ENCODE data around the gene HMCN2.

HMCN2 gene

GRCh38 chr9:130265431-130266235 lies at the start of gene HMCN2:
Gene HMCN2, plus strand, starts transcription at chr9:130265760. Its CDS starts 119 bp downstream, at chr9:130265879.
- Histone ChIP-seq H3K4me1 (ENCODE audit: control insufficient read depth, insufficient read depth, low read length) (peaks cover 33% of the 10 kb centered on the region), H3K27me3 (ENCODE audit: control insufficient read depth in 1 of 2, insufficient read depth in 2 of 2, low read length in 2 of 2) (peaks cover 0 to 7% of the 10 kb centered on the region in 2 donors), H3K9ac (ENCODE audit: low read length in 2 of 2) (peak within 1 kb of the TSS; percentile 26 to 29), H3K27ac (ENCODE audit: low read length) (peak within 1 kb of the TSS; percentile 37), H3K36me3 (ENCODE audit: control insufficient read depth in 2 of 2, insufficient read depth in 2 of 2, low read length in 2 of 2) (no peaks in the 10 kb centered on the region), H3K9me3 (ENCODE audit: control insufficient read depth in 2 of 2, low read length in 2 of 2) (no peaks in the 10 kb centered on the region), H3K4me3 (ENCODE audit: low read length in 2 of 2) (peak within 1 kb of the TSS; percentile 46 to 71)

GRCh38 chr9:130217838-130218237 lies 47.7 kb upstream of the HMCN2 start:
- peaks cover 6 to 13% of the 10 kb centered on the region in 2 donors for H3K36me3 ChIP-seq (ENCODE audit: control insufficient read depth in 2 of 2, insufficient read depth in 2 of 2, low read length in 2 of 2)
- no peak overlapping the region for H3K4me3 ChIP-seq (ENCODE audit: low read length in 2 of 2)
- no peak overlapping the region for H3K9ac ChIP-seq (ENCODE audit: low read length in 2 of 2)
- H3K4me1 ChIP-seq (ENCODE audit: control insufficient read depth, insufficient read depth, low read length) = peaks cover 54% of the 10 kb centered on the region
- H3K27me3 ChIP-seq (ENCODE audit: control insufficient read depth in 1 of 2, insufficient read depth in 2 of 2, low read length in 2 of 2) = no peaks in the 10 kb centered on the region
- no peaks in the 10 kb centered on the region for H3K9me3 ChIP-seq (ENCODE audit: control insufficient read depth in 2 of 2, low read length in 2 of 2)
- H3K27ac ChIP-seq (ENCODE audit: low read length) = peak overlapping the region; percentile 53

- peaks cover 12 to 13% of the 10 kb centered on the region in 2 donors for H3K36me3 ChIP-seq (ENCODE audit: control insufficient read depth in 2 of 2, insufficient read depth in 2 of 2, low read length in 2 of 2)
- H3K27ac ChIP-seq (ENCODE audit: low read length) = peak overlapping the region; percentile 82
- peak overlapping the region; percentile 22 to 51 for H3K9ac ChIP-seq (ENCODE audit: low read length in 2 of 2)
Observed at GRCh38 chr9:130219661-130220096, 45.9 kb upstream of the HMCN2 start.

GRCh38 chr9:130220352-130220751 lies 45.2 kb upstream of the HMCN2 start:
- Histone ChIP-seq H3K4me3 (ENCODE audit: low read length in 2 of 2) (peak overlapping the region in 1 of 2 donors; percentile 31), H3K27ac (ENCODE audit: low read length) (peak overlapping the region; percentile 82), H3K9ac (ENCODE audit: low read length in 2 of 2) (peak overlapping the region; percentile 15 to 51), H3K27me3 (ENCODE audit: control insufficient read depth in 1 of 2, insufficient read depth in 2 of 2, low read length in 2 of 2) (no peaks in the 10 kb centered on the region), H3K9me3 (ENCODE audit: control insufficient read depth in 2 of 2, low read length in 2 of 2) (no peaks in the 10 kb centered on the region), H3K4me1 (ENCODE audit: control insufficient read depth, insufficient read depth, low read length) (peaks cover 34% of the 10 kb centered on the region), H3K36me3 (ENCODE audit: control insufficient read depth in 2 of 2, insufficient read depth in 2 of 2, low read length in 2 of 2) (peaks cover 12 to 17% of the 10 kb centered on the region in 2 donors)

More at GRCh38 chr9:130219661-130220096, 45.9 kb upstream of the HMCN2 start:
- Histone ChIP-seq H3K27me3 (ENCODE audit: control insufficient read depth in 1 of 2, insufficient read depth in 2 of 2, low read length in 2 of 2) (no peaks in the 10 kb centered on the region), H3K9me3 (ENCODE audit: control insufficient read depth in 2 of 2, low read length in 2 of 2) (no peaks in the 10 kb centered on the region), H3K4me1 (ENCODE audit: control insufficient read depth, insufficient read depth, low read length) (peaks cover 41% of the 10 kb centered on the region), H3K4me3 (ENCODE audit: low read length in 2 of 2) (no peak overlapping the region)

GRCh38 chr9:130222833-130223232 lies 42.7 kb upstream of the HMCN2 start:
- Histone ChIP-seq H3K27me3 (ENCODE audit: control insufficient read depth in 1 of 2, insufficient read depth in 2 of 2, low read length in 2 of 2) (no peaks in the 10 kb centered on the region), H3K27ac (ENCODE audit: low read length) (no peak overlapping the region), H3K9me3 (ENCODE audit: control insufficient read depth in 2 of 2, low read length in 2 of 2) (peaks cover 8 to 9% of the 10 kb centered on the region in 2 donors), H3K4me1 (ENCODE audit: control insufficient read depth, insufficient read depth, low read length) (peaks cover 18% of the 10 kb centered on the region), H3K36me3 (ENCODE audit: control insufficient read depth in 2 of 2, insufficient read depth in 2 of 2, low read length in 2 of 2) (peaks cover 28 to 33% of the 10 kb centered on the region in 2 donors), H3K4me3 (ENCODE audit: low read length in 2 of 2) (no peak overlapping the region), H3K9ac (ENCODE audit: low read length in 2 of 2) (no peak overlapping the region)

- H3K9ac ChIP-seq (ENCODE audit: low read length in 2 of 2) = no peak overlapping the region
- H3K4me1 ChIP-seq (ENCODE audit: control insufficient read depth, insufficient read depth, low read length) = peaks cover 5% of the 10 kb centered on the region
- no peak overlapping the region for H3K27ac ChIP-seq (ENCODE audit: low read length)
- H3K27me3 ChIP-seq (ENCODE audit: control insufficient read depth in 1 of 2, insufficient read depth in 2 of 2, low read length in 2 of 2) = no peaks in the 10 kb centered on the region
- peaks cover 9% of the 10 kb centered on the region in 2 donors for H3K9me3 ChIP-seq (ENCODE audit: control insufficient read depth in 2 of 2, low read length in 2 of 2)
- no peak overlapping the region for H3K4me3 ChIP-seq (ENCODE audit: low read length in 2 of 2)
- H3K36me3 ChIP-seq (ENCODE audit: control insufficient read depth in 2 of 2, insufficient read depth in 2 of 2, low read length in 2 of 2) = peaks cover 33 to 35% of the 10 kb centered on the region in 2 donors
Observed at GRCh38 chr9:130225071-130225470, 40.5 kb upstream of the HMCN2 start.

GRCh38 chr9:130225586-130225985 lies 40.0 kb upstream of the HMCN2 start:
- H3K9ac ChIP-seq (ENCODE audit: low read length in 2 of 2) = no peak overlapping the region

GRCh38 chr9:130226112-130226511 lies 39.4 kb upstream of the HMCN2 start:
- Histone ChIP-seq H3K36me3 (ENCODE audit: control insufficient read depth in 2 of 2, insufficient read depth in 2 of 2, low read length in 2 of 2) (peaks cover 33 to 35% of the 10 kb centered on the region in 2 donors), H3K4me1 (ENCODE audit: control insufficient read depth, insufficient read depth, low read length) (no peaks in the 10 kb centered on the region), H3K9me3 (ENCODE audit: control insufficient read depth in 2 of 2, low read length in 2 of 2) (peaks cover 9% of the 10 kb centered on the region in 2 donors), H3K9ac (ENCODE audit: low read length in 2 of 2) (no peak overlapping the region), H3K4me3 (ENCODE audit: low read length in 2 of 2) (no peak overlapping the region), H3K27me3 (ENCODE audit: control insufficient read depth in 1 of 2, insufficient read depth in 2 of 2, low read length in 2 of 2) (no peaks in the 10 kb centered on the region), H3K27ac (ENCODE audit: low read length) (no peak overlapping the region)

More at GRCh38 chr9:130225586-130225985, 40.0 kb upstream of the HMCN2 start:
- no peak overlapping the region for H3K4me3 ChIP-seq (ENCODE audit: low read length in 2 of 2)
- no peak overlapping the region for H3K27ac ChIP-seq (ENCODE audit: low read length)
- no peaks in the 10 kb centered on the region for H3K27me3 ChIP-seq (ENCODE audit: control insufficient read depth in 1 of 2, insufficient read depth in 2 of 2, low read length in 2 of 2)
- H3K9me3 ChIP-seq (ENCODE audit: control insufficient read depth in 2 of 2, low read length in 2 of 2) = peaks cover 9% of the 10 kb centered on the region in 2 donors
- no peaks in the 10 kb centered on the region for H3K4me1 ChIP-seq (ENCODE audit: control insufficient read depth, insufficient read depth, low read length)
- H3K36me3 ChIP-seq (ENCODE audit: control insufficient read depth in 2 of 2, insufficient read depth in 2 of 2, low read length in 2 of 2) = peaks cover 33 to 35% of the 10 kb centered on the region in 2 donors

- no peak overlapping the region for H3K27ac ChIP-seq (ENCODE audit: low read length)
- H3K9me3 ChIP-seq (ENCODE audit: control insufficient read depth in 2 of 2, low read length in 2 of 2) = peaks cover 9% of the 10 kb centered on the region in 2 donors
- no peaks in the 10 kb centered on the region for H3K27me3 ChIP-seq (ENCODE audit: control insufficient read depth in 1 of 2, insufficient read depth in 2 of 2, low read length in 2 of 2)
- H3K4me3 ChIP-seq (ENCODE audit: low read length in 2 of 2) = no peak overlapping the region
- H3K9ac ChIP-seq (ENCODE audit: low read length in 2 of 2) = no peak overlapping the region
- peaks cover 34 to 38% of the 10 kb centered on the region in 2 donors for H3K36me3 ChIP-seq (ENCODE audit: control insufficient read depth in 2 of 2, insufficient read depth in 2 of 2, low read length in 2 of 2)
- H3K4me1 ChIP-seq (ENCODE audit: control insufficient read depth, insufficient read depth, low read length) = no peaks in the 10 kb centered on the region
Observed at GRCh38 chr9:130227833-130228232, 37.7 kb upstream of the HMCN2 start.

GRCh38 chr9:130229759-130230158 lies 35.8 kb upstream of the HMCN2 start:
- H3K9me3 ChIP-seq (ENCODE audit: control insufficient read depth in 2 of 2, low read length in 2 of 2) = peaks cover 9% of the 10 kb centered on the region in 2 donors
- no peaks in the 10 kb centered on the region for H3K4me1 ChIP-seq (ENCODE audit: control insufficient read depth, insufficient read depth, low read length)
- H3K9ac ChIP-seq (ENCODE audit: low read length in 2 of 2) = no peak overlapping the region
- peaks cover 40 to 52% of the 10 kb centered on the region in 2 donors for H3K36me3 ChIP-seq (ENCODE audit: control insufficient read depth in 2 of 2, insufficient read depth in 2 of 2, low read length in 2 of 2)
- H3K27ac ChIP-seq (ENCODE audit: low read length) = no peak overlapping the region
- H3K4me3 ChIP-seq (ENCODE audit: low read length in 2 of 2) = no peak overlapping the region
- no peaks in the 10 kb centered on the region for H3K27me3 ChIP-seq (ENCODE audit: control insufficient read depth in 1 of 2, insufficient read depth in 2 of 2, low read length in 2 of 2)

- H3K27me3 ChIP-seq (ENCODE audit: control insufficient read depth in 1 of 2, insufficient read depth in 2 of 2, low read length in 2 of 2) = no peaks in the 10 kb centered on the region
- H3K27ac ChIP-seq (ENCODE audit: low read length) = no peak overlapping the region
- H3K9ac ChIP-seq (ENCODE audit: low read length in 2 of 2) = no peak overlapping the region
- peaks cover 5% of the 10 kb centered on the region for H3K4me1 ChIP-seq (ENCODE audit: control insufficient read depth, insufficient read depth, low read length)
- H3K4me3 ChIP-seq (ENCODE audit: low read length in 2 of 2) = no peak overlapping the region
- H3K36me3 ChIP-seq (ENCODE audit: control insufficient read depth in 2 of 2, insufficient read depth in 2 of 2, low read length in 2 of 2) = peaks cover 40 to 45% of the 10 kb centered on the region in 2 donors
- peaks cover 9% of the 10 kb centered on the region in 2 donors for H3K9me3 ChIP-seq (ENCODE audit: control insufficient read depth in 2 of 2, low read length in 2 of 2)
Observed at GRCh38 chr9:130230631-130231030, 34.9 kb upstream of the HMCN2 start.
